HG02973 (cell line): ENCODE measurements around the gene CACNA1C.

Experiments used
- ATAC-seq: cut with Tn5 transposase; IDR thresholded peaks from one replicate; pipeline ENCODE4 v1.9.1; 2021; ENCODE audit warnings: moderate library complexity; ENCODE audit not compliant: unreplicated experiment

CACNA1C gene

GRCh38 chr12:2268471-2269286 lies 215.9 kb downstream of the CACNA1C start:
- ATAC-seq: no peak

- no peak for ATAC-seq
Observed at GRCh38 chr12:2270846-2271245, 218.1 kb downstream of the CACNA1C start.

DNA sequence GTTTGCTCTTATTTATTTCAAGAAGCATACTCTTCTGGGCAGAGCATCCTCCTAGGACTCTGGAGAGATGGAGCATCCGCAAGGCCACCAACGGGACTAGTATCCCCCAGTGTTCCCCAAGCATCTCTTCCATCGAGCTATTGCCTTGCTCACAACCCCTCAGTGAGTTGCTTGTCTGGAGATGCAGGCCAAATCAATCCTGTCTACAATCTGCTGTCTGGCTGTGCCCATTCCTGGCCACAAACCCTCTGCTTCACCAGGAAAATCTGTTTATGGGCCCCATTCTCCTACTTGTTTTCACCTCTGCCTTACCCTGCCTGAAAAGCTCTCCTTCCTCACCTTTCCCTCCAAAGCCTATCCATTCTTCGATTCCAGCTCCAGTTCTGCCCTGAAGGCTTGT lies 219.2 kb downstream of the CACNA1C start:
- no peak for ATAC-seq

- ATAC-seq: no peak
Observed at GRCh38 chr12:2273288-2273687, 220.5 kb downstream of the CACNA1C start.

DNA sequence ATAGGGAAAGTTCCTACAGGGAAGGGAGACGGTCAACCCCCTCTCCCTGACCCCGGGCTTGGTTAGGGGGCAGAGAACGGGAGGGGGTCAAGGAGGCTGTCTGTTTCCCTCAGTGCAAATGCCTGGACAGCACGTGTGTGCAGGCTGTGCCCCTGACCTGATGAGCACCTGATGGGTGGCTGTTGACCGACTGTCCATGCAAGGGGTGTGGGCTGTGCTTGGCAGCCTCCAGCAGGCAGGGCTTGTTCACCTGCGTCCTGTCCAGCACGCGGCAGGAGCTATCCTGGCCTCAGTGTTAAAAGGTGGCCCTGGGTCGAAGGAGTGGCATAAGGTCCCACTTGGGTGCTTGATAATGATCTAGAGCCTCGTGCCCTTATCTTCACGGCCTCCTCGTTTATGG lies 221.0 kb downstream of the CACNA1C start:
- ATAC-seq: no peak

GRCh38 chr12:2274733-2275132 lies 221.9 kb downstream of the CACNA1C start:
- no peak for ATAC-seq

GRCh38 chr12:2276288-2277033 lies 223.7 kb downstream of the CACNA1C start:
- ATAC-seq: no peak

DNA sequence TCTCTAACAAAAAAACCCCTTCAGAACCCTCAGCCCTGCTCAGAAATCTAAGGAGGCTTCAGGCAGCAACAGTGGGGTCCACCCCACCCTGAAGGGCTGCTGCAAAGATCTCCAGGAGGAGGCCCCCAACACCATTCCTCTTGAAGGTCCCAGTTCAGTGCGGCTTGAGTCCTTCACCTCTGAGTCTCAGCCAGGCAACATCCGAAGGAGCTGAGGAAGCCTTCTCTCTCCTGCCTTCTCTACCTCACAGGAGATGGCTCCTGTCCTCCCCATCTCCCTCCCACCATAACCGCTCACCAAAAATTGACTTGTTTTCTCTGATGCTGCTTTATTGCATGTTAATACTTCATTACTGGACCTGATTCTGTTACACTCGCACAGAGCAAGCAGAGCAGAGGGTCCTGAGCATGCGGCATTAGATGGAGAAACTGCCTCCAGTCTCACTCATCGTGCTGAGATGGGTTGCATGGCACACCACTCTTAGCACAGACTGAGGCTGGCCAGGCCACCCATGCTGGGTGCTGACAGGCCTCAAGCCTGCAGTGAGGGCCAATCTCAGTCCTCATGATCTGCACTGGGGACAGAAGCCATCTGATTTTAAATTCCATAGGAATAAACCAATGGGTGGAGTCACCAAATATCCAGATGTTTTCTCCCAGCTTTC lies 224.8 kb downstream of the CACNA1C start:
- ATAC-seq: no peak

GRCh38 chr12:2281446-2281845 lies 228.7 kb downstream of the CACNA1C start:
- no peak for ATAC-seq

GRCh38 chr12:2282318-2282717 lies 229.5 kb downstream of the CACNA1C start:
- ATAC-seq: no peak

GRCh38 chr12:2283480-2283879 lies 230.7 kb downstream of the CACNA1C start:
- no peak for ATAC-seq

DNA sequence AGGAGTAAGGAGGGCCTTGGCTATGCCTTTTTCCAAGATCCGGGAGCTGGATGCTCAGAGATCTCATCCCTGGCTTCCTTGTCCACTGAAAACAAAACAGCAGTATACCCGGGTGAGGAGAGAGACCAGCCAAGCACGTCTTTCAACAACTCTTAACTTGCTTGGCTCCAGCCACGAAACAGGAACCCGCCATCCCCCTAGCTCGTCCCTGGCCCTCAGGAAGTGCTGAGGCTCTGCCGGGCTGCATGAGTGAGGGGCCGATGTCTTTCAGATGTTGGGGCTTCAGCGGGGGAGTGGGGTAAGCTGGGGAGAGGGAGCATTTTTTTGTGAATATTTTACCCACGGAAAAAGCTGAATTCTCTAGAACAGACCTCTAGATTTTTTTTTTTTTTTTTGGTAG lies 231.1 kb downstream of the CACNA1C start:
- no peak for ATAC-seq

GRCh38 chr12:2284321-2284813 lies 231.6 kb downstream of the CACNA1C start:
- ATAC-seq: no peak

DNA sequence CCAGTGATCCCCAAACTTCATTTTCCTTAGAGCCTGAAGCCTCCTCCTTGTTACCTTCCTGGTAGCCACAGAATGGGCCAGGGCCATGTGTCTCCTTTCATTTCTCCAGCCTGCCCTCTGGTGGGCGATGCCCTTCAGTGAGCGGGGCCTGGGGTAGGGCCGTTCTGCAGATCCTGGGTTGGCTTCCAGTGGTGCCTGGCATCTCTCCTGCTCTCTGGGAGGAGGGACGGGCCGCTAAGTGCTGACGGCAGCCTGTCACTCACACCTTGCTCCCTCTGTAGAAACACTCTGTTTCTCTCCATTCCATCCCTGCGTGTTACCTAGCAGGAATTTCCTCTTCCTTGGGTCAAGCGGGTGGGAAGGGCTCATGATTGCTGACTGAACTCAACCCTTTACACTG lies 232.1 kb downstream of the CACNA1C start:
- no peak for ATAC-seq

DNA sequence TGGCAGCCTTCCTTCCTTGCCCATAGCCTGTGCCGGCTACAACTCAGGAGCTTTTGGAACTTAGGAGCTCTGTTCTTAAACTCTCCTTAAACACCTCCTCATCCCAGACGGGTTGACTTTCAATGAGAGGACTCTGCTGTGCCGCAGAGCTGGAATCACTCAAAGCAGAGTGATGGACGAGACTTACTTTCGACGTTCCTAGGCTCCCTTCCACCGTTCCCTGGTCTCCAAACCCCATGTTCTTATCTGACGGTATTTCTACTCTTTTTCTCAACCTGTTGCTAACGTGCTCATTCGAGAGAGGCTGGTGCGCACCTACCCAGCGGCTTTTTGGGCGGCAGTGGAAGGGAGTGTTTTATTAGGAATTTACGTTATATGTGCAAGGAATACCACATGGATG lies 232.7 kb downstream of the CACNA1C start:
- no peak for ATAC-seq

- ATAC-seq: no peak
Observed at GRCh38 chr12:2286047-2286446, 233.3 kb downstream of the CACNA1C start.

- no peak for ATAC-seq
Observed at GRCh38 chr12:2286461-2287131, 233.8 kb downstream of the CACNA1C start.

DNA sequence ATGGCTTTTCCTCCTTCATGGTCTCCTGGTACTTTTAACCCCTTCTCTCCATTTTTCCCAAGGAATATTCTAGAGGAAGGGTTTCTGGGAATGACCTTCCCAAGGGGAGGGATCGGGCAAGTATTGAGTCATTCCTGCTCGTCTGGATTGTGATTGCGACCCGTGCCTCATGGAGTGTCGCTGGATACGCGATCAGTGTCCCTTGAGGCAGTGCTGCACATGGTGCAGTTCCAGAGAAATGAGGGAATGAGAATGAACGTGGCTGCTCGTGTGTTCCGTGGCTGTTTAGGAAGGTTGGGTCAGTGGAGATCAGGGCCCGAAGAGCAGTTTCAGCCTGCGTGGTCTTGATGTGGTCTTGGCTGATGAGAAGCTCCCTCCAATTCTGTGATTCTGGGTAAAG lies 234.4 kb downstream of the CACNA1C start:
- ATAC-seq: no peak

GRCh38 chr12:2287589-2287988 lies 234.8 kb downstream of the CACNA1C start:
- ATAC-seq: no peak

DNA sequence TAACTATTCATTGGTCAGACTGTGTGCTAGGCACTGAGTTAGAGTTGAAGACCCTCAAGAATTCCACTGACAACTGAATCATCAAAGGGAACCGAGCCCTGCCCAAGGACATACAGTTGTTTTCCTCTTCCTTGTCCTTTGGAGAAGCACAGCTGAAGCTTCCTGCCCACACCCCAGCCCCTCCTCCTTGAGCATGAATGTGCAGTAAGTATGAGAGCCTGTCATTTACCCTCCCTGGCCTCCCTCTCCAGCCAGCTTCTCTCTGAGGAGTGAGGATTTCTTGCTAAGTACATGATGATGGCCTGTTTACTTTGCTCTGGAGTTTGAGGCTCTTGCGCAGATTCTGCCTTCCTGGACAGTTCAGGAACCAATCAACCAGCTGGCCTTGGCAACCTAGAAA lies 235.2 kb downstream of the CACNA1C start:
- ATAC-seq: no peak

DNA sequence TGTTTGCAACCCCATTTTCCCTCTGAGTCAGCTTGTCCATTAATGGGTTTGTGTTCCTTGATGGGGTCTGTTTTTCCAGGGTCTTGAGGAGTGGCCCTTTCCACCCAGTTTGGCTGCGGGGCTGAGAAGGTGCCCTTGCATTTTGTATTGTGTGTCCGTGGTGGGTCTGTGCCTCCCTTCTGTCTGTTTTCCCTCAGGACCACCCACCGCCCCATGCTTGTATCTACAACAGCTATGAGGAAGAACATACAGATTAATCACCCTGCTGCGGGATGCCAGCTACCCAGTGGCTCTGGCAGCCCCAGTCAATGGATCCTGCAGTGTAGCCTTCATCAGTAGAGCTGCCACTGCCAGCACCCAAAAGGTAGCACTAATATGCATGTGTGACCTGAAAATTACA lies 235.7 kb downstream of the CACNA1C start:
- ATAC-seq: no peak
